Lower lobe of right lung (tissue), 2 donors: ENCODE measurements around the gene NSUN2. TPM values are rescaled to one million over a fixed set of nuclear protein-coding genes. Genes with fewer than 3 reads are reported as not detected.
"Not testable (repeated sequence)": the region's sequence is repeated elsewhere in the genome, so short reads cannot be mapped to it uniquely, and the experiment has no call there.

Source experiments
- ATAC-seq, 2 donors: fragments of 200-7000 bp; cut with Tn5 transposase; one replicate each; pipeline ENCODE4 v1.9.1; 2020 to 2022; ENCODE audit warnings: mild to moderate bottlenecking in 2 of 2, moderate library complexity in 2 of 2
- DNase-seq: peaks from one replicate; pipeline ENCODE4 v3.0.0-alpha.2; 2020
- H3K27ac ChIP-seq: fragments of 200-600 bp; one replicate; pipeline ENCODE4 v1.8.0; 2022
- H3K27me3 ChIP-seq: fragments of 200-600 bp; one replicate; pipeline ENCODE4 v1.8.0; 2022; ENCODE audit warnings: low read depth
- H3K36me3 ChIP-seq: fragments of 200-600 bp; one replicate; pipeline ENCODE4 v1.8.0; 2022; ENCODE audit warnings: mild to moderate bottlenecking
- H3K4me1 ChIP-seq: fragments of 200-600 bp; one replicate; pipeline ENCODE4 v1.8.0; 2022
- H3K4me3 ChIP-seq: fragments of 200-600 bp; one replicate; pipeline ENCODE4 v1.8.0; 2022; ENCODE audit warnings: mild to moderate bottlenecking
- H3K9me3 ChIP-seq: fragments of 200-600 bp; one replicate; pipeline ENCODE4 v1.8.0; 2022
- CTCF ChIP-seq: fragments of 200-600 bp; IDR thresholded peaks from one replicate; pipeline ENCODE4 v1.8.0; 2022; ENCODE audit warnings: antibody characterized with exemption, mild to moderate bottlenecking
- intact Hi-C: fragments of 100-400 bp; cut with DNase I; formaldehyde crosslinking; loops from one replicate; pipeline ENCODE4 v1.11.0; 2022
- total RNA-seq: library from RNA; stranded (reverse); fragmentation: NEBNext Ultra II Directional; extraction: Animal tissue kit (Norgen Biotek cat#: 25700); gene quantifications from one replicate; pipeline ENCODE4 v1.2.1, GENCODE V29; 2021
- donor health status: DM: no; HTN: yes; CAD: no; lungs with severe emphysema.

Gene NSUN2
- total RNA-seq, 1 donor from 2014 or later = 43.3 TPM

DNA sequence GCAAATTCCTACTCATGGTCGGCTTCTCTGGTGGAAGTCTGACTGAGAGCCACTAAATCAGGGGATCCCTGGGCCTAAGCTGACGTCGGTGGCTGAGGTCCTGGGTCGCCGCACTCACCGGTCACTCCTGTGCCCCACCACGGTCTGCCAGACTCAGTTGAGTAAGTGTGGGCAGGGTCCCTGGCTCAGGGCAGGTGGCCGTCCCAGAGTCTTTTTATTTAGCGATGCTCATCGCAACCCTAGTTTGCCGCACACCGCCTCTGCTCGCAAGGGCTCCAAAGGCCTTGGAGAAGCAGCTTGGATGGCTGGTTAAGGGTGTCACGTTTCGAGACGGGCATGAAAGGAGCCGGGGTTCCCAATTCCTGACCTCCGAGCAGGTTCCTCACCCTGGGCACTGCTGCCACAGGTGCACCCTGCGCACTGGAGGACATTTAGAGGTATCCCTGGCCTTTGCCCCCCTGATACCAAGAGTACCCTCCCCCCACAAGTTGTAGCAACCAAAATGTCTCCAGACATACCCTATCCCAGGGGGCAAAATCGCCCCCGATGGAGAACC is 59.9 kb downstream of the NSUN2 start:
- Histone ChIP-seq H3K27ac (no peak overlapping the region), H3K4me1 (no peaks in the 10 kb centered on the region), H3K9me3 (no peaks in the 10 kb centered on the region), H3K27me3 (peaks cover 6% of the 10 kb centered on the region), H3K36me3 (no peaks in the 10 kb centered on the region), H3K4me3 (no peak overlapping the region)
- DNase-seq (no peak), ATAC-seq (no peak)
- no peak for TF ChIP-seq CTCF
- intact Hi-C loops = no loop called here

GRCh38 chr5:6572086-6572824 is 60.6 kb downstream of the NSUN2 start:
- peaks cover 6% of the 10 kb centered on the region for H3K27me3 ChIP-seq
- no peak overlapping the region for H3K4me3 ChIP-seq
- intact Hi-C loops = no loop called here
- no peak for TF ChIP-seq CTCF
- no peaks in the 10 kb centered on the region for H3K9me3 ChIP-seq
- H3K36me3 ChIP-seq = no peaks in the 10 kb centered on the region
- no peak for ATAC-seq
- no peaks in the 10 kb centered on the region for H3K4me1 ChIP-seq
- no peak overlapping the region for H3K27ac ChIP-seq
- DNase-seq = no peak

DNA sequence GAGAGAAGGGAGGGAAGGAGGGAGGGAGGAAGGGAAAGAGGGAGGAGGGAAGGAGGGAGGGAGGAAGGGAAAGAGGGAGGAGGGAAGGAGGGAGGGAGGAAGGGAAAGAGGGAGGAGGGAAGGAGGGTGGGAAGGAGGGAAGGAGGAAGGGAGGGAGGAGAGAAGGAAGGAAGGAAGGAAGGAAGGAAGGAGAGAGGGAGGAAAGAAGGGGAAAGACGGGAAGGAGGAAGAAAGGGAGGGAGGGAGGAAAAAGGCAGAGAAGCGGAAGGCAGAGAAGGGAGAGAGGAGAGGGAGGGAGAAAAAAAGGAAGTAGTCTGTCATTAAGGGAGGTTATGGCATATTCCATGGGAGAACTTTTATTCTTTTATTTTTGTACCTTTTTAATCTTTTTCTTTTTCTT is 61.2 kb downstream of the NSUN2 start:
- H3K27ac ChIP-seq, H3K27me3 ChIP-seq, DNase-seq, H3K9me3 ChIP-seq, H3K4me1 ChIP-seq, ATAC-seq, intact Hi-C loops, H3K36me3 ChIP-seq, H3K4me3 ChIP-seq: not testable (repeated sequence)

- intact Hi-C loops = no loop called here
- Histone ChIP-seq H3K36me3 (no peaks in the 10 kb centered on the region), H3K4me1 (no peaks in the 10 kb centered on the region), H3K9me3 (no peaks in the 10 kb centered on the region), H3K27me3 (peaks cover 6% of the 10 kb centered on the region), H3K4me3 (no peak overlapping the region), H3K27ac (no peak overlapping the region)
- DNase-seq (no peak), ATAC-seq (no peak)
- TF ChIP-seq CTCF = no peak
Observed at GRCh38 chr5:6570530-6570929, 62.3 kb downstream of the NSUN2 start.

DNA sequence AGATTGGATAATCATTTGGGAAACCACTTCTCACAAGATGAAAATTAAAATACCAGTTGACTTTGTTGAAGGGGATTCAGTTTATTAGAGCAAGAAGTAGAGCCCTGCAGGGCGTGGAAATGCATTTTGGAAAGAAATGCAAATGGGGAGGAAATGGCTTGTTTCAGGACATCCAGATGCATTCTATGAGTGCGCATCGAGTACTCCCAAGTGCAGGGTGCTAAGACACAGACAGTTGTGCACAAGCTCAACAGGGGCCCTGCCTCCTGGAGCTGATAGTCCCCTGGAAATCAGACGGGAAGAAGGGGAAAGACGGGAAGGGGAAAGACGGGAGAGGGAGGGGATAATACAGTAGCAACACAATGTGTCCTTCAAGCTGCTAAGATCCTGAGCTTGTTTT is 64.0 kb downstream of the NSUN2 start:
- intact Hi-C loops = no loop called here
- DNase-seq = no peak

More for the DNA sequence above, 64.0 kb downstream of the NSUN2 start:
- ATAC-seq = no peak
- no peaks in the 10 kb centered on the region for H3K4me1 ChIP-seq
- no peak for TF ChIP-seq CTCF
- no peak overlapping the region for H3K4me3 ChIP-seq
- H3K36me3 ChIP-seq = no peaks in the 10 kb centered on the region
- no peaks in the 10 kb centered on the region for H3K9me3 ChIP-seq
- H3K27ac ChIP-seq = no peak overlapping the region
- peaks cover 6% of the 10 kb centered on the region for H3K27me3 ChIP-seq
